NCI-H2171 treated with DMSO at 0.1 percent for 48 hours (cell line): Measurements from ENCODE around the gene PDCD11.
A peak's percentile ranks its signal among the peaks of the same experiment; 100 is the strongest.

ENCODE experiments used
- DNase-seq: peaks from one replicate; lab custom pipeline; 2025; lab: John Stamatoyannopoulos, UW

PDCD11 gene

GRCh38 chr10:103449208-103450144 is 53.0 kb downstream of the PDCD11 start:
- DNase-seq = no peak

- DNase-seq = no peak
These were observed 53.8 kb downstream of the PDCD11 start for GRCh38 chr10:103450201-103450695.

- peak; percentile 9 for DNase-seq
These were observed 54.8 kb downstream of the PDCD11 start for GRCh38 chr10:103451091-103451813.

GRCh38 chr10:103451831-103452505 is 55.5 kb downstream of the PDCD11 start, which contains the start of gene CALHM2:
Gene CALHM2 (minus strand): TSS chr10:103452370. CDS start chr10:103449941, 2,429 bp downstream.
- peak; percentile 64 for DNase-seq

- DNase-seq = no peak
These were observed 56.2 kb downstream of the PDCD11 start for GRCh38 chr10:103452506-103453230.

- DNase-seq = no peak
These were observed 57.6 kb downstream of the PDCD11 start for GRCh38 chr10:103454026-103454425.

DNA sequence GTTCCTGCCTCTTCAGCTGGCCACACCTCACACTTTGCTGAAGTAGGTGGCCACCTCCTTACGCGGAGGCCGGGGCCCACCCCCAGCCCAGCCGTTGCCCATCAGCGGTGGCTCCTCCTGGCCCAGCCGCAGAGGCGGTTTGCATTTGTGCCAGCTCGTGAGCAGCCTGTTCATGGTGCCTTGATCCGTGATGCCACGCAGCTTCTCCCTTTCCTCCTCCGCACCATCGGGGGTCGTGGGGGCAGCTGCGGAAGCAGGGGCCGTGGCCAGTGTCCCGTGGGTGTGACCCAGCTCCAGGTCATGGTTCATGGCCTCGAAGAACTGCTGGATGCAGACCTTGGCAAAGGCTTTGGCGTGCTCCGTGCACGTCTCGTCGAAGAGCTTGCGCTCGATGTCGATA is 58.8 kb downstream of the PDCD11 start:
- no peak for DNase-seq

- no peak for DNase-seq
These were observed 59.7 kb downstream of the PDCD11 start for GRCh38 chr10:103456074-103456660.

DNA sequence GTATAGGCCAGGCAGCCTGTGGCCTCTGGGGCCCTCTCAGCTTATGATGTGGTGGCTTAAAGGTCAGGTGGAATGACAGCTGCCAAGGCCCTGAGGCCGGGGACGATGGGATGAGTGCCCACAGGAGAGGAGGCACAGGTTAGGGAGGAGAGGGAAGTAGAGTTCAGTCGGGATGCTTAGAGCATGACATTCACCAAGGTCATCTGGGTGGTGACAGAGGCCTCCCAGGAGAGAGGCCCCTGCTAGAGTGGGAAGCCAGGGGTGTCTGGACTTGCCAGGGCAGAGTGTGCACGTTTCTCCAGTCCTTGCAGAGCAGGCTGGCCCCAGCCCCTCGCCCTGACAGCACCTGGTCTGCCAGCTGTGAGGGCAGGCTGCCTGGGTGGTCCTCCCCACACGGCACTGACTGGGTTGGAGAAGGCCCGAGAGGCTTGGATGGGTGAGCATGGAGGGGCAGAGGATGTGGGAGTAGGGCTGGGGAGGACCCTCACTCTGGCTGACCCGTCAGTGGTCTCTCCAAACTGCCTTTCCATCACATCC is 60.8 kb downstream of the PDCD11 start:
- peak; percentile 80 for DNase-seq

GRCh38 chr10:103457896-103458583 is 61.6 kb downstream of the PDCD11 start:
- DNase-seq = no peak

DNA sequence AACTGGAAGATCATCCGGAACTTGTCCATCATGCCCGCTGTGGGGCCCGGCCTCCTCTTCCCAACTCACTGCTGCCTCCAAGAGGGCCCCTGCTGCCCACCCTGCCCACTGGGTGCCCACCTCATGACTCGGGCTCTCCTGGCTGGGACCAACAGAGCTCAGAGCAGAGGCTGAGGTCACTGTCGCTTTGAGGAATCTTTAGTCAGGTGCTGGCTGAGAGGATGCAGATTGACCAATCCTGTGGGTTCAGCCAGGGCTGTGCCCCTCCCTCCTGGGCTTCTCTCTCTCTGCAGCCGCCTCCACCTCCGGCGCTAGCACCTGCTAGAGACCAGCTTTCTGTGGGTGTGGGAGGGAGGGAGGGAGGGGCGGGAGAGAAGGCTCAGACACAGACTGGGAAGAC is 62.3 kb downstream of the PDCD11 start, which contains the start of gene CALHM1:
Gene CALHM1 (minus strand): TSS at position 181 of the 400 bp plus-strand sequence. CDS start 149 bp downstream, at position 32.
- peak; percentile 51 for DNase-seq

DNA sequence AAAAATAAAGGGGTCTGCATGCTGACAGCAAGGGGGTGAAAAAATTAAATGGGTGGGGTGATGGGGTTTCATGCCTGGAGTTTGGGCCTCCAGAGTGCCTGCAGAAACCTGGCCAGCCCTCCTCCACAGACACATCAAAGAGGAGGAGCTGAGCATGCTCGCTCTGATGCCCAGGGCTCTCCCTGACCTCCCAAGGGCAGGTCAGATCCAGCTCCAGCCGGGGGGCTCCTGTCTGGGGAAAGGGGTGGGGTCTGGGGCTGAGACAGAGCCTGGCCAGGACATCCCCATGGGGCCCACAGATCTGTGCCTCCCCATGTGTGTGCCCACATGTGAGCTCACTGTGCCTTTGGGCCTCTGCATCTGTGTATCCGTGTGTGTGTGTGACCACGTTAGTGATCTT is 63.2 kb downstream of the PDCD11 start:
- no peak for DNase-seq

DNA sequence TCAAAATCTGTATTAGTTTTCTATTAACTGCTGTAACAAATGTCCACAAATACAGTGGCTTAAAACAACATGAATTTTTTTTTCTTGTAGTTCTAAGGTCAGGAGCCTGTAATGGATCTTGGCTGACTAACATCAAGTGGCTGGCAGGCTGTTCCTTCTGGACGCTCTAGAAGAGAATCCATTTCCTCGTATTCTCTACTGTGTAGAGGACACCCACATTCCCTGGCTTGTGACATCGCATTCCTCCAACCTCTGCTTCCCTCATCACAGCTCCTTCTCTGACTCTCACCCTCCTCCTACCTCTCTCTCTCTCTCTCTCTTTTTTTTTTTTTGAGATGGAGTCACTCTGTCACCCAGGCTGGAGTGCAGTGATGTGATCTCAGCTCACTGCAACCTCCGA is 67.1 kb downstream of the PDCD11 start:
- no peak for DNase-seq

- no peak for DNase-seq
These were observed 69.2 kb downstream of the PDCD11 start for GRCh38 chr10:103465411-103466179.

DNA sequence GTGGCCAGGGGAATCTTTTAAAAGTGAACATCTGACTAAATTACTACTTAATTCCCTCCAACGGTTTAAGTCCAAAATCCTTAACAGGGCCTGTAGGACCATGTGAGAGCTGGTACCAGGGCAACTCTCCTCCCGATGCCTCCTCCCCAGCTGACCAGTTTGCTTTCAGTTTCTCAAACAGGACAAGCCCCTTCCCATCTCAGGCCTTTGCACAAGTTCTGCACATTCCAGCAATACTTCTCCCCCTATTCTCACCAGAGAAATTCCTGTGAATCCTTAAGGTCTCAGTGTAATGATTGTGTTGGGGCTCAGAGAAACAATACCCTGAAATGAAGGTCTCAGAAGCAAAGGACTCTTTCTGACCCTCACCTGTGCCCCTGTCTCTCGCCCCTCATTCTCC is 70.3 kb downstream of the PDCD11 start:
- DNase-seq = no peak

DNA sequence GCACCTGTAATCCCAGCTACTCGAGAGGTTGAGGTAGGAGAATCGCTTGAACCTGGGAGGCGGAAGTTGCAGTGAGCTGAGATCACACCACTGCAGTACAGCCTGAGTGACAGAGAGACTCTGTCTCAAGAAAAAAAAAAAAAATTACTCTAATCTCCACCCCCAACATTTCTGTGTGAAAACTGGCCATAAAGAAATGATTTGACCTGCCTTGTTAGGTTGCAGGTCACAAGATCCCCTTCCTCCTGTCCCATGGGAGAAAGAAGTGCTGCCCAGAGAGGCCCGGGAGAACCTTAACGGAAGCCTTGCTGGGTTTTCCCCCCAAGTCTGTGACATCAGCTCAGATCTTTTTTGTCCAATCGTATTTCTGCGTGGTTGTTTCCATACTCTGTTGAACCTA is 71.0 kb downstream of the PDCD11 start:
- DNase-seq = no peak

GRCh38 chr10:103469201-103469600 is 72.8 kb downstream of the PDCD11 start:
- no peak for DNase-seq

DNA sequence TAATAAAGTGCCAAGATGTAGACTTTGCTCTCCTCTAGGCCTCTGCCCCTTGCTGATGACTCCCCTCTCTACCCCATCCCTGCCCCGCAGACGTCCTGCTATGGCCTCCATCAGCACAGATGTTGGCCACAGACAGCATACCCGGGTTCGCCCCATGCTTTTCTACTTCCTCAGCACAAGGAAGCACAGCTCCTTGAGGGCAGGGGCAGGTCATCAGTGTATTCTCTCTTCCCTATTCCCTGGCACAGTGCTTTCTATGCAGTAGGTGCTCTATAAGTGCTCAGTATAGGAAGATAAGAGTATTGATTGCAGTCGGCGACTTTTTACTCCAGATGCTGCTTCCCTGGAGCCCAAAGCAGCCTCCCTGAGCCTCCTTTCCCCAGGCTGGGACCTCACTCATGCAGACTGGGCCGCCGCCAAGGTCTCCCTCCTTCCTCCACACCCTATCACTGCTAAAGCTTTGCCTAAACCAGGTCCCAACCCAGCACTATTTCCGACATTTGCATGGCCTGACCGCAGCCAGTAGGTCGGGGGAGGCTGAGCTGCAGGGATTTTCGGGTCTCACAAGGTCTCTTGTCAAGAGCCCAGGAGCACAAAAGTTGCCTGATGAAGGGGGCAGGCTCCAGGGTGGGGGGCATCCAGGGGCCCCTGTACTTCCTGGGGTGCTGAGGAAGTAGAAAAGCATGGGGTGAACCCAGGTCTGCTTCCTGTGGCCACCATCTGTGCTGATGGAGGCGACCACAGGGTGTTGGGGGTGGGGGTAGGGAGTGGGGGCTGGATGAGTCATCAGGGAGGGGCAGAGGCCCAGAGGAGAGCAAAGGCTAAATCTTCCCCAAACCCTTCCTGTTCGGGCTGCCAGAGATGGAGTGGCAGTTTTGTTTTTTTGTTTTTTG is 74.6 kb downstream of the PDCD11 start:
- no peak for DNase-seq
